Erythroblast (primary cell): ENCODE results near the gene TTC32.

Experiments
- GATA1 ChIP-seq: IDR thresholded peaks from 2 replicates; pipeline ENCODE4 v1.6.1; 2011; ENCODE audit warnings: low read depth, mild to moderate bottlenecking, control low read depth, low read length, moderate library complexity
- POLR2A ChIP-seq: IDR thresholded peaks from 2 replicates; pipeline ENCODE4 v1.6.1; 2011; ENCODE audit warnings: mild to moderate bottlenecking, low read length

DNA sequence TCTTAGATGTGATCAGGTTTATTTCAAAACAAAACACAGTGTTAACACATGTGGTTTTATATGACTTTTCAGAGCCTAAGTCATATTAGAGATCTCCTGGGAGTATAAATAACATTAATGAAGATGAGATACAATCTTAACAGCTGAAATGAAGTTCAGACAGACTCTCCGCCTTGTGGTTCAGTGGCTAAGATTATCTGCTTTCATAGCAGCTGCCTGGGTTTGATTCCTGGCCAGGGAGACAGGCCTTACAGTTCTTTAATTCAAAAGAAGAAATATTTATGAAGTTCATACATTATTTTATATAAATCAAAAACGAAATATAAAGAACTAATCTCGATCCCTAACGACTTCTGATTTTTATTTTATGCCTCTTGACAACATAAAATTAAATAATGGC, 35.2 kb upstream of the TTC32 start:
- no peak for TF ChIP-seq POLR2A
- TF ChIP-seq GATA1, result no peak
